ENCODE measurements around the gene UNC50. TPM values are rescaled to one million over a fixed set of nuclear protein-coding genes. Genes with fewer than 3 reads are reported as not detected.
"Not testable (repeated sequence)": the region's sequence is repeated elsewhere in the genome, so short reads cannot be mapped to it uniquely, and the experiment has no call there.

UNC50 gene
- total RNA-seq, 3 donors from 2014 or later: 30.2 to 39.1 (median 35.9) TPM

- Mint-ChIP-seq H3K4me3 (no peak overlapping the region), H3K27me3 (ENCODE audit: low read depth) (no peaks in the 10 kb centered on the region), H3K9me3 (no peaks in the 10 kb centered on the region), H3K4me1 (ENCODE audit: low read depth) (peaks cover 5% of the 10 kb centered on the region), H3K36me3 (ENCODE audit: insufficient read depth) (peaks cover 32% of the 10 kb centered on the region)
- ATAC-seq: no peak
- DNase-seq: no peak
Measured at GRCh38 chr2:98585386-98585785, 23.0 kb upstream of the UNC50 start.

- H3K9me3 Mint-ChIP-seq: no peaks in the 10 kb centered on the region
- no peak for DNase-seq
- peaks cover 5% of the 10 kb centered on the region for H3K4me1 Mint-ChIP-seq (ENCODE audit: low read depth)
- H3K27me3 Mint-ChIP-seq (ENCODE audit: low read depth): no peaks in the 10 kb centered on the region
- ATAC-seq: no peak
- no peak overlapping the region for H3K4me3 Mint-ChIP-seq
- H3K36me3 Mint-ChIP-seq (ENCODE audit: insufficient read depth): peaks cover 40% of the 10 kb centered on the region
Measured at GRCh38 chr2:98586551-98587140, 21.7 kb upstream of the UNC50 start.

GRCh38 chr2:98588880-98589431, 19.4 kb upstream of the UNC50 start:
- no peak for ATAC-seq
- Mint-ChIP-seq H3K27me3 (ENCODE audit: low read depth) (no peaks in the 10 kb centered on the region), H3K9me3 (peaks cover 3% of the 10 kb centered on the region)

GRCh38 chr2:98589489-98589888, 18.9 kb upstream of the UNC50 start:
- H3K4me1 Mint-ChIP-seq (ENCODE audit: low read depth): peaks cover 5% of the 10 kb centered on the region
- peaks cover 3% of the 10 kb centered on the region for H3K9me3 Mint-ChIP-seq
- no peaks in the 10 kb centered on the region for H3K27me3 Mint-ChIP-seq (ENCODE audit: low read depth)
- peaks cover 47% of the 10 kb centered on the region for H3K36me3 Mint-ChIP-seq (ENCODE audit: insufficient read depth)
- DNase-seq: no peak
- ATAC-seq: no peak
- no peak overlapping the region for H3K4me3 Mint-ChIP-seq

More at GRCh38 chr2:98588880-98589431, 19.4 kb upstream of the UNC50 start:
- Mint-ChIP-seq H3K4me1 (ENCODE audit: low read depth) (peaks cover 5% of the 10 kb centered on the region), H3K36me3 (ENCODE audit: insufficient read depth) (peaks cover 44% of the 10 kb centered on the region), H3K4me3 (no peak overlapping the region)
- no peak for DNase-seq

- no peaks in the 10 kb centered on the region for H3K27me3 Mint-ChIP-seq (ENCODE audit: low read depth)
- H3K36me3 Mint-ChIP-seq (ENCODE audit: insufficient read depth): peaks cover 48% of the 10 kb centered on the region
- peaks cover 7% of the 10 kb centered on the region for H3K4me1 Mint-ChIP-seq (ENCODE audit: low read depth)
- no peak overlapping the region for H3K4me3 Mint-ChIP-seq
- peaks cover 3% of the 10 kb centered on the region for H3K9me3 Mint-ChIP-seq
- DNase-seq (no peak), ATAC-seq (no peak)
Measured at GRCh38 chr2:98592565-98592964, 15.8 kb upstream of the UNC50 start.

- peaks cover 49% of the 10 kb centered on the region for H3K36me3 Mint-ChIP-seq (ENCODE audit: insufficient read depth)
- not testable (repeated sequence) for DNase-seq; H3K4me1 Mint-ChIP-seq (ENCODE audit: low read depth); ATAC-seq; H3K4me3 Mint-ChIP-seq; H3K9me3 Mint-ChIP-seq; H3K27me3 Mint-ChIP-seq (ENCODE audit: low read depth)
Measured at GRCh38 chr2:98594665-98595064, 13.7 kb upstream of the UNC50 start.

GRCh38 chr2:98598781-98599428, 9.5 kb upstream of the UNC50 start:
- DNase-seq (no peak), ATAC-seq (no peak)
- Mint-ChIP-seq H3K36me3 (ENCODE audit: insufficient read depth) (peaks cover 30% of the 10 kb centered on the region), H3K9me3 (peaks cover 1% of the 10 kb centered on the region), H3K4me3 (no peak overlapping the region), H3K27me3 (ENCODE audit: low read depth) (no peaks in the 10 kb centered on the region), H3K4me1 (ENCODE audit: low read depth) (peaks cover 12% of the 10 kb centered on the region)

GRCh38 chr2:98601532-98602132, 6.8 kb upstream of the UNC50 start:
- H3K9me3 Mint-ChIP-seq: no peaks in the 10 kb centered on the region
- H3K36me3 Mint-ChIP-seq (ENCODE audit: insufficient read depth): peaks cover 16% of the 10 kb centered on the region
- DNase-seq: no peak
- peak; percentile 39 to 77 for ATAC-seq
- H3K27me3 Mint-ChIP-seq (ENCODE audit: low read depth): no peaks in the 10 kb centered on the region
- no peak overlapping the region for H3K4me3 Mint-ChIP-seq
- peaks cover 36% of the 10 kb centered on the region for H3K4me1 Mint-ChIP-seq (ENCODE audit: low read depth)

GRCh38 chr2:98604547-98604946, 3.8 kb upstream of the UNC50 start:
- Mint-ChIP-seq H3K36me3 (ENCODE audit: insufficient read depth) (peaks cover 6% of the 10 kb centered on the region), H3K9me3 (no peaks in the 10 kb centered on the region), H3K4me1 (ENCODE audit: low read depth) (peaks cover 40% of the 10 kb centered on the region), H3K27me3 (ENCODE audit: low read depth) (no peaks in the 10 kb centered on the region), H3K4me3 (no peak overlapping the region)
- no peak for ATAC-seq
- no peak for DNase-seq

- ATAC-seq (no peak), DNase-seq (no peak)
- H3K9me3 Mint-ChIP-seq: no peaks in the 10 kb centered on the region
- peaks cover 6% of the 10 kb centered on the region for H3K36me3 Mint-ChIP-seq (ENCODE audit: insufficient read depth)
- no peaks in the 10 kb centered on the region for H3K27me3 Mint-ChIP-seq (ENCODE audit: low read depth)
- peaks cover 45% of the 10 kb centered on the region for H3K4me1 Mint-ChIP-seq (ENCODE audit: low read depth)
- no peak overlapping the region for H3K4me3 Mint-ChIP-seq
Measured at GRCh38 chr2:98605076-98605475, 3.3 kb upstream of the UNC50 start.

GRCh38 chr2:98606431-98606830, 2.0 kb upstream of the UNC50 start:
- ATAC-seq: no peak
- H3K4me3 Mint-ChIP-seq: peak overlapping the region; percentile 84
- no peaks in the 10 kb centered on the region for H3K27me3 Mint-ChIP-seq (ENCODE audit: low read depth)
- H3K4me1 Mint-ChIP-seq (ENCODE audit: low read depth): peaks cover 59% of the 10 kb centered on the region
- H3K9me3 Mint-ChIP-seq: no peaks in the 10 kb centered on the region
- no peak for DNase-seq
- peaks cover 12% of the 10 kb centered on the region for H3K36me3 Mint-ChIP-seq (ENCODE audit: insufficient read depth)

- ATAC-seq: no peak
- Mint-ChIP-seq H3K4me1 (ENCODE audit: low read depth) (peaks cover 62% of the 10 kb centered on the region), H3K9me3 (no peaks in the 10 kb centered on the region), H3K27me3 (ENCODE audit: low read depth) (no peaks in the 10 kb centered on the region), H3K36me3 (ENCODE audit: insufficient read depth) (peaks cover 12% of the 10 kb centered on the region), H3K4me3 (peak overlapping the region; percentile 84)
- no peak for DNase-seq
Measured at GRCh38 chr2:98607104-98607503, 1.3 kb upstream of the UNC50 start.

- DNase-seq (no peak), ATAC-seq (peak in 1 of 2 donors; percentile 5)
- peak overlapping the region; percentile 84 for H3K4me3 Mint-ChIP-seq
- H3K9me3 Mint-ChIP-seq: no peaks in the 10 kb centered on the region
- H3K4me1 Mint-ChIP-seq (ENCODE audit: low read depth): peaks cover 62% of the 10 kb centered on the region
- H3K27me3 Mint-ChIP-seq (ENCODE audit: low read depth): no peaks in the 10 kb centered on the region
- H3K36me3 Mint-ChIP-seq (ENCODE audit: insufficient read depth): peaks cover 12% of the 10 kb centered on the region
Measured at GRCh38 chr2:98607741-98608115, 661 bp upstream of the UNC50 start.

- no peaks in the 10 kb centered on the region for H3K9me3 Mint-ChIP-seq
- no peaks in the 10 kb centered on the region for H3K27me3 Mint-ChIP-seq (ENCODE audit: low read depth)
- no peak for DNase-seq
- peak in 1 of 2 donors; percentile 7 for ATAC-seq
- H3K36me3 Mint-ChIP-seq (ENCODE audit: insufficient read depth): peaks cover 21% of the 10 kb centered on the region
- H3K4me3 Mint-ChIP-seq: peak overlapping the region; percentile 84
- H3K4me1 Mint-ChIP-seq (ENCODE audit: low read depth): peaks cover 71% of the 10 kb centered on the region
Measured at GRCh38 chr2:98608962-98609604, 694 bp downstream of the UNC50 start.
